Measurements from ENCODE around the gene ADGRL1.
"Not testable (repeated sequence)": the region's sequence is repeated elsewhere in the genome, so short reads cannot be mapped to it uniquely, and the experiment has no call there.

GRCh38 chr19:14249891-14250290, 43.9 kb upstream of the ADGRL1 start:
- TF ChIP-seq CTCF, POLR2A (IDR thresholded peaks at IDR 0.05): not testable (repeated sequence)

Data from uterus (tissue), 2 donors.